ENCODE measurements around the gene UBQLN2. TPM values are rescaled to one million over a fixed set of nuclear protein-coding genes. Genes with fewer than 3 reads are reported as not detected.
"Not testable (repeated sequence)": the region's sequence is repeated elsewhere in the genome, so short reads cannot be mapped to it uniquely, and the experiment has no call there.

UBQLN2 gene
- 10.6 and 13.5 TPM in 2 replicates for total RNA-seq (2012; rRNA removed)

GRCh38 chrX:56563231-56564161, at the start of gene UBQLN2:
Gene UBQLN2 (plus strand): TSS chrX:56563627. CDS start chrX:56563874, 247 bp downstream.
- H3K27me3 ChIP-seq (ENCODE audit: control insufficient read depth, insufficient read depth, low read length): no peaks in the 10 kb centered on the region
- H3K4me3 ChIP-seq (ENCODE audit: low read length): peak within 1 kb of the TSS; percentile 79
- H3K9me3 ChIP-seq (replicated peaks; ENCODE audit: low read length): no peaks in the 10 kb centered on the region
- peaks cover 4% of the 10 kb centered on the region for H3K4me1 ChIP-seq (ENCODE audit: control insufficient read depth, insufficient read depth, low read length)
- peak within 1 kb of the TSS; percentile 88 for H3K4me2 ChIP-seq (ENCODE audit: low read length)
- no peaks in the 10 kb centered on the region for H3K36me3 ChIP-seq (ENCODE audit: insufficient read depth, low read length)
- H3K9ac ChIP-seq (ENCODE audit: low read depth, low read length): peak within 1 kb of the TSS; percentile 97

GRCh38 chrX:56519642-56520041, 43.8 kb upstream of the UBQLN2 start:
- no peaks in the 10 kb centered on the region for H3K27me3 ChIP-seq (ENCODE audit: control insufficient read depth, insufficient read depth, low read length)
- H3K36me3 ChIP-seq (ENCODE audit: insufficient read depth, low read length): no peaks in the 10 kb centered on the region

GRCh38 chrX:56529482-56530007, 33.9 kb upstream of the UBQLN2 start:
- not testable (repeated sequence) for H3K9me3 ChIP-seq (replicated peaks; ENCODE audit: low read length); H3K4me1 ChIP-seq (ENCODE audit: control insufficient read depth, insufficient read depth, low read length); H3K4me3 ChIP-seq (ENCODE audit: low read length); H3K27me3 ChIP-seq (ENCODE audit: control insufficient read depth, insufficient read depth, low read length); H3K36me3 ChIP-seq (ENCODE audit: insufficient read depth, low read length); H3K9ac ChIP-seq (ENCODE audit: low read depth, low read length); H3K4me2 ChIP-seq (ENCODE audit: low read length)

More at GRCh38 chrX:56519642-56520041, 43.8 kb upstream of the UBQLN2 start:
- Histone ChIP-seq H3K4me2 (ENCODE audit: low read length) (no peak overlapping the region), H3K4me3 (ENCODE audit: low read length) (no peak overlapping the region), H3K9me3 (replicated peaks; ENCODE audit: low read length) (no peaks in the 10 kb centered on the region), H3K4me1 (ENCODE audit: control insufficient read depth, insufficient read depth, low read length) (no peaks in the 10 kb centered on the region), H3K9ac (ENCODE audit: low read depth, low read length) (no peak overlapping the region)

- Histone ChIP-seq H3K9ac (ENCODE audit: low read depth, low read length) (no peak overlapping the region), H3K9me3 (replicated peaks; ENCODE audit: low read length) (no peaks in the 10 kb centered on the region), H3K4me1 (ENCODE audit: control insufficient read depth, insufficient read depth, low read length) (no peaks in the 10 kb centered on the region), H3K36me3 (ENCODE audit: insufficient read depth, low read length) (no peaks in the 10 kb centered on the region), H3K4me2 (ENCODE audit: low read length) (no peak overlapping the region), H3K27me3 (ENCODE audit: control insufficient read depth, insufficient read depth, low read length) (no peaks in the 10 kb centered on the region), H3K4me3 (ENCODE audit: low read length) (no peak overlapping the region)
Measured at GRCh38 chrX:56530011-56530410, 33.4 kb upstream of the UBQLN2 start.

- no peaks in the 10 kb centered on the region for H3K36me3 ChIP-seq (ENCODE audit: insufficient read depth, low read length)
- no peak overlapping the region for H3K4me3 ChIP-seq (ENCODE audit: low read length)
- H3K4me2 ChIP-seq (ENCODE audit: low read length): no peak overlapping the region
- no peaks in the 10 kb centered on the region for H3K4me1 ChIP-seq (ENCODE audit: control insufficient read depth, insufficient read depth, low read length)
- H3K9me3 ChIP-seq (replicated peaks; ENCODE audit: low read length): no peaks in the 10 kb centered on the region
- no peaks in the 10 kb centered on the region for H3K27me3 ChIP-seq (ENCODE audit: control insufficient read depth, insufficient read depth, low read length)
- no peak overlapping the region for H3K9ac ChIP-seq (ENCODE audit: low read depth, low read length)
Measured at GRCh38 chrX:56550667-56551066, 12.8 kb upstream of the UBQLN2 start.

- no peak overlapping the region for H3K4me3 ChIP-seq (ENCODE audit: low read length)
- H3K9ac ChIP-seq (ENCODE audit: low read depth, low read length): no peak overlapping the region
- H3K27me3 ChIP-seq (ENCODE audit: control insufficient read depth, insufficient read depth, low read length): no peaks in the 10 kb centered on the region
- no peaks in the 10 kb centered on the region for H3K36me3 ChIP-seq (ENCODE audit: insufficient read depth, low read length)
- no peak overlapping the region for H3K4me2 ChIP-seq (ENCODE audit: low read length)
- H3K4me1 ChIP-seq (ENCODE audit: control insufficient read depth, insufficient read depth, low read length): no peaks in the 10 kb centered on the region
- no peaks in the 10 kb centered on the region for H3K9me3 ChIP-seq (replicated peaks; ENCODE audit: low read length)
Measured at GRCh38 chrX:56554870-56555269, 8.6 kb upstream of the UBQLN2 start.

- Histone ChIP-seq H3K9me3 (replicated peaks; ENCODE audit: low read length) (no peaks in the 10 kb centered on the region), H3K27me3 (ENCODE audit: control insufficient read depth, insufficient read depth, low read length) (no peaks in the 10 kb centered on the region), H3K4me3 (ENCODE audit: low read length) (no peak overlapping the region), H3K36me3 (ENCODE audit: insufficient read depth, low read length) (no peaks in the 10 kb centered on the region), H3K9ac (ENCODE audit: low read depth, low read length) (no peak overlapping the region), H3K4me1 (ENCODE audit: control insufficient read depth, insufficient read depth, low read length) (no peaks in the 10 kb centered on the region), H3K4me2 (ENCODE audit: low read length) (no peak overlapping the region)
Measured at GRCh38 chrX:56557376-56557929, 6.0 kb upstream of the UBQLN2 start.

GRCh38 chrX:56564164-56564885, 898 bp downstream of the UBQLN2 start:
- peak overlapping the region; percentile 97 for H3K9ac ChIP-seq (ENCODE audit: low read depth, low read length)
- H3K36me3 ChIP-seq (ENCODE audit: insufficient read depth, low read length): no peaks in the 10 kb centered on the region
- H3K4me3 ChIP-seq (ENCODE audit: low read length): peak overlapping the region; percentile 79
- H3K4me1 ChIP-seq (ENCODE audit: control insufficient read depth, insufficient read depth, low read length): peaks cover 4% of the 10 kb centered on the region
- H3K4me2 ChIP-seq (ENCODE audit: low read length): peak overlapping the region; percentile 88
- H3K9me3 ChIP-seq (replicated peaks; ENCODE audit: low read length): no peaks in the 10 kb centered on the region
- H3K27me3 ChIP-seq (ENCODE audit: control insufficient read depth, insufficient read depth, low read length): no peaks in the 10 kb centered on the region

- peaks cover 4% of the 10 kb centered on the region for H3K36me3 ChIP-seq (ENCODE audit: insufficient read depth, low read length)
- H3K27me3 ChIP-seq (ENCODE audit: control insufficient read depth, insufficient read depth, low read length): no peaks in the 10 kb centered on the region
- H3K4me1 ChIP-seq (ENCODE audit: control insufficient read depth, insufficient read depth, low read length): peaks cover 4% of the 10 kb centered on the region
- H3K4me3 ChIP-seq (ENCODE audit: low read length): peak overlapping the region; percentile 79
- H3K9ac ChIP-seq (ENCODE audit: low read depth, low read length): peak overlapping the region; percentile 97
- H3K9me3 ChIP-seq (replicated peaks; ENCODE audit: low read length): no peaks in the 10 kb centered on the region
- peak overlapping the region; percentile 88 for H3K4me2 ChIP-seq (ENCODE audit: low read length)
Measured at GRCh38 chrX:56564921-56565840, 1.8 kb downstream of the UBQLN2 start.

GRCh38 chrX:56569378-56570057, 6.1 kb downstream of the UBQLN2 start:
- Histone ChIP-seq H3K4me3 (ENCODE audit: low read length) (no peak overlapping the region), H3K9me3 (replicated peaks; ENCODE audit: low read length) (no peaks in the 10 kb centered on the region), H3K27me3 (ENCODE audit: control insufficient read depth, insufficient read depth, low read length) (no peaks in the 10 kb centered on the region), H3K9ac (ENCODE audit: low read depth, low read length) (no peak overlapping the region), H3K4me2 (ENCODE audit: low read length) (no peak overlapping the region), H3K36me3 (ENCODE audit: insufficient read depth, low read length) (peaks cover 4% of the 10 kb centered on the region), H3K4me1 (ENCODE audit: control insufficient read depth, insufficient read depth, low read length) (peaks cover 15% of the 10 kb centered on the region)

Measured in skeletal muscle satellite cell (primary cell).